ENCODE results near the gene CFAP61. TPM values are rescaled to one million over a fixed set of nuclear protein-coding genes. Genes with fewer than 3 reads are reported as not detected.

The CFAP61 gene
- polyA plus RNA-seq, 3 donors, result 3.3 to 4.9 (median 4.3) TPM

- no peak for DNase-seq (ENCODE audit: extremely low read depth in 1 of 11, low read depth in 9 of 11, low spot score in 4 of 11)
Measured at GRCh38 chr20:20366551-20366875, 314.2 kb downstream of the CFAP61 start.

- no peak for DNase-seq (ENCODE audit: extremely low read depth in 1 of 11, low read depth in 9 of 11, low spot score in 4 of 11)
Measured at GRCh38 chr20:20366876-20367574, 314.7 kb downstream of the CFAP61 start.

GRCh38 chr20:20367575-20368417 lies 315.5 kb downstream of the CFAP61 start, which contains the start of gene INSM1:
Gene INSM1, plus strand, starts transcription at chr20:20368104. Its CDS starts 164 bp downstream, at chr20:20368268.
- DNase-seq (ENCODE audit: extremely low read depth in 1 of 11, low read depth in 9 of 11, low spot score in 4 of 11), result no peak

- no peak for DNase-seq (ENCODE audit: extremely low read depth in 1 of 11, low read depth in 9 of 11, low spot score in 4 of 11)
Measured at GRCh38 chr20:20368418-20369249, 316.3 kb downstream of the CFAP61 start.

GRCh38 chr20:20369250-20370093 lies 317.1 kb downstream of the CFAP61 start:
- no peak for DNase-seq (ENCODE audit: extremely low read depth in 1 of 11, low read depth in 9 of 11, low spot score in 4 of 11)

GRCh38 chr20:20370094-20370575 lies 317.8 kb downstream of the CFAP61 start:
- no peak for DNase-seq (ENCODE audit: extremely low read depth in 1 of 11, low read depth in 9 of 11, low spot score in 4 of 11)

- no peak for DNase-seq (ENCODE audit: extremely low read depth in 1 of 11, low read depth in 9 of 11, low spot score in 4 of 11)
Measured at GRCh38 chr20:20371083-20371482, 318.8 kb downstream of the CFAP61 start.

- DNase-seq (ENCODE audit: extremely low read depth in 1 of 11, low read depth in 9 of 11, low spot score in 4 of 11), result no peak
Measured at GRCh38 chr20:20371681-20372080, 319.3 kb downstream of the CFAP61 start.

- no peak for DNase-seq (ENCODE audit: extremely low read depth in 1 of 11, low read depth in 9 of 11, low spot score in 4 of 11)
Measured at GRCh38 chr20:20373091-20373571, 320.8 kb downstream of the CFAP61 start.

GRCh38 chr20:20375862-20376261 lies 323.5 kb downstream of the CFAP61 start:
- no peak for DNase-seq (ENCODE audit: extremely low read depth in 1 of 11, low read depth in 9 of 11, low spot score in 4 of 11)

- DNase-seq (ENCODE audit: extremely low read depth in 1 of 11, low read depth in 9 of 11, low spot score in 4 of 11), result no peak
Measured at GRCh38 chr20:20386192-20386591, 333.9 kb downstream of the CFAP61 start.

GRCh38 chr20:20390393-20390792 lies 338.1 kb downstream of the CFAP61 start:
- no peak for DNase-seq (ENCODE audit: extremely low read depth in 1 of 11, low read depth in 9 of 11, low spot score in 4 of 11)

- DNase-seq (ENCODE audit: extremely low read depth in 1 of 11, low read depth in 9 of 11, low spot score in 4 of 11), result no peak
Measured at GRCh38 chr20:20391115-20391514, 338.8 kb downstream of the CFAP61 start.

- DNase-seq (ENCODE audit: extremely low read depth in 1 of 11, low read depth in 9 of 11, low spot score in 4 of 11), result no peak
Measured at GRCh38 chr20:20391766-20392165, 339.4 kb downstream of the CFAP61 start.

- DNase-seq (ENCODE audit: extremely low read depth in 1 of 11, low read depth in 9 of 11, low spot score in 4 of 11), result no peak
Measured at GRCh38 chr20:20393207-20394120, 341.1 kb downstream of the CFAP61 start.

- no peak for DNase-seq (ENCODE audit: extremely low read depth in 1 of 11, low read depth in 9 of 11, low spot score in 4 of 11)
Measured at GRCh38 chr20:20395087-20395486, 342.8 kb downstream of the CFAP61 start.

GRCh38 chr20:20395903-20396568 lies 343.7 kb downstream of the CFAP61 start:
- no peak for DNase-seq (ENCODE audit: extremely low read depth in 1 of 11, low read depth in 9 of 11, low spot score in 4 of 11)
